Inflammatory macrophage treated with lipopolysaccharide for 4 hours (primary cell): Measurements from ENCODE around the gene PRPF4.
A peak's percentile ranks its signal among the peaks of the same experiment; 100 is the strongest.
"Not testable (repeated sequence)": the region's sequence is repeated elsewhere in the genome, so short reads cannot be mapped to it uniquely, and the experiment has no call there.

ENCODE experiments used
- DNase-seq: peaks from one replicate; pipeline ENCODE4 v3.0.0-alpha.2; 2020

PRPF4 gene

GRCh38 chr9:113275157-113276131 is at the start of gene PRPF4, which contains the start of gene CDC26:
Gene PRPF4, plus strand, starts transcription at chr9:113275658. Its CDS starts 86 bp downstream, at chr9:113275744.
Gene CDC26, minus strand, starts transcription at chr9:113275572. Its CDS starts 3,065 bp downstream, at chr9:113272507.
- DNase-seq = peak; percentile 98

GRCh38 chr9:113227436-113227835 is 48.0 kb upstream of the PRPF4 start:
- DNase-seq = peak; percentile 79

- no peak for DNase-seq
Observed at GRCh38 chr9:113228130-113228665, 47.3 kb upstream of the PRPF4 start.

GRCh38 chr9:113231701-113232100 is 43.8 kb upstream of the PRPF4 start:
- no peak for DNase-seq

GRCh38 chr9:113235701-113236255 is 39.7 kb upstream of the PRPF4 start:
- peak; percentile 16 for DNase-seq

GRCh38 chr9:113237026-113237425 is 38.4 kb upstream of the PRPF4 start:
- DNase-seq = no peak

- DNase-seq = no peak
Observed at GRCh38 chr9:113238202-113238858, 37.1 kb upstream of the PRPF4 start.

GRCh38 chr9:113238859-113239232 is 36.6 kb upstream of the PRPF4 start:
- peak; percentile 75 for DNase-seq

- no peak for DNase-seq
Observed at GRCh38 chr9:113241161-113241560, 34.3 kb upstream of the PRPF4 start.

- no peak for DNase-seq
Observed at GRCh38 chr9:113244556-113244955, 30.9 kb upstream of the PRPF4 start.

GRCh38 chr9:113245894-113246293 is 29.6 kb upstream of the PRPF4 start:
- DNase-seq = peak; percentile 2

- peak; percentile 8 for DNase-seq
Observed at GRCh38 chr9:113246928-113247327, 28.5 kb upstream of the PRPF4 start.

GRCh38 chr9:113247640-113248039 is 27.8 kb upstream of the PRPF4 start:
- DNase-seq = no peak

GRCh38 chr9:113249661-113250060 is 25.8 kb upstream of the PRPF4 start:
- not testable (repeated sequence) for DNase-seq

- no peak for DNase-seq
Observed at GRCh38 chr9:113250807-113251206, 24.7 kb upstream of the PRPF4 start.

GRCh38 chr9:113254991-113255390 is 20.5 kb upstream of the PRPF4 start:
- no peak for DNase-seq

- peak; percentile 69 for DNase-seq
Observed at GRCh38 chr9:113255438-113255837, 20.0 kb upstream of the PRPF4 start.

- DNase-seq = no peak
Observed at GRCh38 chr9:113257863-113258262, 17.6 kb upstream of the PRPF4 start.

- DNase-seq = no peak
Observed at GRCh38 chr9:113258282-113258681, 17.2 kb upstream of the PRPF4 start.

GRCh38 chr9:113261917-113262671 is 13.4 kb upstream of the PRPF4 start:
- no peak for DNase-seq

GRCh38 chr9:113266174-113266573 is 9.3 kb upstream of the PRPF4 start:
- DNase-seq = no peak

GRCh38 chr9:113267911-113268566 is 7.4 kb upstream of the PRPF4 start:
- no peak for DNase-seq
